GM23248 (cell line): ENCODE data around the gene TAL1.

Experiments
- EZH2 ChIP-seq: fragments of 200-600 bp; sonication (generic); IDR thresholded peaks from 2 replicates; pipeline ENCODE4 v1.6.1; 2018; ENCODE audit warnings: antibody characterized with exemption, mild to moderate bottlenecking; ENCODE audit not compliant: insufficient read depth, poor library complexity, severe bottlenecking
- EZH2phosphoT487 ChIP-seq: fragments of 200-600 bp; sonication (generic); IDR thresholded peaks from 2 replicates; pipeline ENCODE4 v1.6.1; 2018; ENCODE audit warnings: antibody characterized with exemption, moderate library complexity, mild to moderate bottlenecking, low read depth; ENCODE audit not compliant: insufficient read depth

DNA sequence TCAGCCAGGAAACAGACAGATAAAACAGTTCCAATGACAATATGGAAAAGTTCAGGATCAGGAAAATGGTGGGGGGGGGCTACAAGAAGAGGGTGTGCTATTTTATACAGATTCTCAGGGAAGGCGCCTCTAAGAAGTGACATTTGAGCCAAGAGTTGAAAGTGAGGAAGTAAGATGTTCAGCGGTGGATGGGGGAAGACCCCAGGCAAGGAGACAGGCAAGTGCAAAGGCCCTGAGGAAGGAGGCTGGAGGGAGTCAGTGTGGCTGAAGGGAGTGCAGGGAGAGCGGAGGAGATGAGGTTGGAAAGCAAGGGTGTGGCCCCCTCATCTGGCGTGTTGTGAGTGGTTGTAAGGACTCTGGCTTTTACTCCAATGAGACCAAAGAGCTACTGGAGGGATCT is 33.8 kb downstream of the TAL1 start:
- no peak for TF ChIP-seq EZH2
- no peak for TF ChIP-seq EZH2phosphoT487
